Right renal pelvis (tissue), 4 donors: ENCODE data around the gene CPED1. TPM values are rescaled to one million over a fixed set of nuclear protein-coding genes. Genes with fewer than 3 reads are reported as not detected.
"Not testable (repeated sequence)": the region's sequence is repeated elsewhere in the genome, so short reads cannot be mapped to it uniquely, and the experiment has no call there.

Experiments
- DNase-seq, 4 donors: peaks; one replicate each; pipeline ENCODE4 v3.0.0-alpha.2; 2013; ENCODE audit warnings: low read depth in 4 of 4, low spot score in 3 of 4, missing footprints in 1 of 4
- polyA plus RNA-seq, 4 donors: library from polyadenylated mRNA; unstranded; fragments of 120-200 nt; gene quantifications; one replicate each; pipeline ENCODE4 v1.2.1, GENCODE V29; 2013; ENCODE audit not compliant: insufficient read length in 4 of 4

Gene CPED1
- polyA plus RNA-seq, 4 donors: 30.1 to 48.9 (median 43.6) TPM

- DNase-seq: not testable (repeated sequence)
Observed at GRCh38 chr7:121125454-121125853, 136.9 kb downstream of the CPED1 start.

- no peak for DNase-seq
Observed at GRCh38 chr7:121126201-121126600, 137.7 kb downstream of the CPED1 start.

- no peak for DNase-seq
Observed at GRCh38 chr7:121126801-121127534, 138.5 kb downstream of the CPED1 start.

GRCh38 chr7:121132940-121133339 lies 144.4 kb downstream of the CPED1 start:
- DNase-seq: no peak

GRCh38 chr7:121133444-121133843 lies 144.9 kb downstream of the CPED1 start:
- no peak for DNase-seq

GRCh38 chr7:121137580-121137979 lies 149.1 kb downstream of the CPED1 start:
- no peak for DNase-seq

GRCh38 chr7:121138262-121138933 lies 149.9 kb downstream of the CPED1 start:
- no peak for DNase-seq

GRCh38 chr7:121139427-121139826 lies 150.9 kb downstream of the CPED1 start:
- DNase-seq: no peak

- no peak for DNase-seq
Observed at GRCh38 chr7:121140790-121141189, 152.3 kb downstream of the CPED1 start.

- no peak for DNase-seq
Observed at GRCh38 chr7:121151774-121152221, 163.3 kb downstream of the CPED1 start.

GRCh38 chr7:121153411-121153810 lies 164.9 kb downstream of the CPED1 start:
- no peak for DNase-seq

GRCh38 chr7:121153995-121154394 lies 165.5 kb downstream of the CPED1 start:
- no peak for DNase-seq

GRCh38 chr7:121156825-121157224 lies 168.3 kb downstream of the CPED1 start:
- DNase-seq: no peak

- DNase-seq: no peak
Observed at GRCh38 chr7:121157341-121157751, 168.8 kb downstream of the CPED1 start.

GRCh38 chr7:121157885-121158590 lies 169.5 kb downstream of the CPED1 start:
- DNase-seq: no peak

GRCh38 chr7:121158665-121159064 lies 170.2 kb downstream of the CPED1 start:
- no peak for DNase-seq

- no peak for DNase-seq
Observed at GRCh38 chr7:121159553-121159952, 171.0 kb downstream of the CPED1 start.

- no peak for DNase-seq
Observed at GRCh38 chr7:121160150-121161008, 171.9 kb downstream of the CPED1 start.

GRCh38 chr7:121163699-121164098 lies 175.2 kb downstream of the CPED1 start:
- DNase-seq: no peak

GRCh38 chr7:121164247-121164646 lies 175.7 kb downstream of the CPED1 start:
- no peak for DNase-seq

GRCh38 chr7:121166916-121167315 lies 178.4 kb downstream of the CPED1 start:
- no peak for DNase-seq
